ENCODE measurements around the gene SPI1. TPM values are rescaled to one million over a fixed set of nuclear protein-coding genes. Genes with fewer than 3 reads are reported as not detected.
A peak's percentile ranks its signal among the peaks of the same experiment; 100 is the strongest.

Gene SPI1
- total RNA-seq, 2 donors from 2014 or later, result 0.35 to 0.55 TPM

- H3K4me3 Mint-ChIP-seq, result no peak overlapping the region
- peaks cover 16% of the 10 kb centered on the region for H3K4me1 Mint-ChIP-seq (ENCODE audit: low read depth)
- H3K27ac Mint-ChIP-seq, result no peak overlapping the region
- DNase-seq, result no peak
- H3K27me3 Mint-ChIP-seq (ENCODE audit: low read depth), result no peaks in the 10 kb centered on the region
- no peaks in the 10 kb centered on the region for H3K36me3 Mint-ChIP-seq (ENCODE audit: insufficient read depth in 2 of 2)
- no peak for ATAC-seq (replicated peaks in 1 of 2)
- no peaks in the 10 kb centered on the region for H3K9me3 Mint-ChIP-seq
Observed at GRCh38 chr11:47390422-47390760, 12.0 kb upstream of the SPI1 start.

- Mint-ChIP-seq H3K9me3 (no peaks in the 10 kb centered on the region), H3K27me3 (ENCODE audit: low read depth) (no peaks in the 10 kb centered on the region), H3K36me3 (ENCODE audit: insufficient read depth in 2 of 2) (no peaks in the 10 kb centered on the region), H3K4me3 (no peak overlapping the region), H3K4me1 (ENCODE audit: low read depth) (peaks cover 16% of the 10 kb centered on the region), H3K27ac (no peak overlapping the region)
- DNase-seq, result no peak
- ATAC-seq (replicated peaks in 1 of 2), result peak; percentile 20 to 24
Observed at GRCh38 chr11:47389577-47390421, 11.5 kb upstream of the SPI1 start.

GRCh38 chr11:47388697-47389576 lies 10.6 kb upstream of the SPI1 start:
- no peak for ATAC-seq (replicated peaks in 1 of 2)
- Mint-ChIP-seq H3K9me3 (no peaks in the 10 kb centered on the region), H3K4me3 (no peak overlapping the region), H3K27me3 (ENCODE audit: low read depth) (no peaks in the 10 kb centered on the region), H3K4me1 (ENCODE audit: low read depth) (peaks cover 8% of the 10 kb centered on the region), H3K27ac (no peak overlapping the region), H3K36me3 (ENCODE audit: insufficient read depth in 2 of 2) (no peaks in the 10 kb centered on the region)
- DNase-seq, result no peak

- ATAC-seq (replicated peaks in 1 of 2), result no peak
- no peak for DNase-seq
- H3K27ac Mint-ChIP-seq, result no peak overlapping the region
- H3K27me3 Mint-ChIP-seq (ENCODE audit: low read depth), result no peaks in the 10 kb centered on the region
- no peaks in the 10 kb centered on the region for H3K36me3 Mint-ChIP-seq (ENCODE audit: insufficient read depth in 2 of 2)
- H3K4me3 Mint-ChIP-seq, result no peak overlapping the region
- no peaks in the 10 kb centered on the region for H3K9me3 Mint-ChIP-seq
- H3K4me1 Mint-ChIP-seq (ENCODE audit: low read depth), result peaks cover 7% of the 10 kb centered on the region
Observed at GRCh38 chr11:47387944-47388696, 9.8 kb upstream of the SPI1 start.

- Mint-ChIP-seq H3K4me1 (ENCODE audit: low read depth) (peaks cover under 1% of the 10 kb centered on the region), H3K36me3 (ENCODE audit: insufficient read depth in 2 of 2) (no peaks in the 10 kb centered on the region), H3K27me3 (ENCODE audit: low read depth) (no peaks in the 10 kb centered on the region), H3K4me3 (no peak overlapping the region), H3K27ac (no peak overlapping the region), H3K9me3 (no peaks in the 10 kb centered on the region)
- DNase-seq (no peak), ATAC-seq (replicated peaks in 1 of 2) (no peak)
Observed at GRCh38 chr11:47384498-47384897, 6.2 kb upstream of the SPI1 start.

GRCh38 chr11:47383071-47383470 lies 4.7 kb upstream of the SPI1 start:
- no peak for DNase-seq
- Mint-ChIP-seq H3K9me3 (no peaks in the 10 kb centered on the region), H3K4me1 (ENCODE audit: low read depth) (no peaks in the 10 kb centered on the region), H3K27me3 (ENCODE audit: low read depth) (no peaks in the 10 kb centered on the region), H3K4me3 (no peak overlapping the region), H3K36me3 (ENCODE audit: insufficient read depth in 2 of 2) (no peaks in the 10 kb centered on the region), H3K27ac (no peak overlapping the region)
- no peak for ATAC-seq (replicated peaks in 1 of 2)

GRCh38 chr11:47380078-47380477 lies 1.7 kb upstream of the SPI1 start:
- no peaks in the 10 kb centered on the region for H3K36me3 Mint-ChIP-seq (ENCODE audit: insufficient read depth in 2 of 2)
- DNase-seq (no peak), ATAC-seq (replicated peaks in 1 of 2) (no peak)
- no peaks in the 10 kb centered on the region for H3K9me3 Mint-ChIP-seq
- no peak overlapping the region for H3K27ac Mint-ChIP-seq
- no peak overlapping the region for H3K4me3 Mint-ChIP-seq
- no peaks in the 10 kb centered on the region for H3K27me3 Mint-ChIP-seq (ENCODE audit: low read depth)
- H3K4me1 Mint-ChIP-seq (ENCODE audit: low read depth), result no peaks in the 10 kb centered on the region

- H3K27me3 Mint-ChIP-seq (ENCODE audit: low read depth), result no peaks in the 10 kb centered on the region
- no peaks in the 10 kb centered on the region for H3K36me3 Mint-ChIP-seq (ENCODE audit: insufficient read depth in 2 of 2)
- DNase-seq (no peak), ATAC-seq (replicated peaks in 1 of 2) (no peak)
- H3K27ac Mint-ChIP-seq, result no peak overlapping the region
- H3K9me3 Mint-ChIP-seq, result no peaks in the 10 kb centered on the region
- H3K4me1 Mint-ChIP-seq (ENCODE audit: low read depth), result peaks cover 6% of the 10 kb centered on the region
- no peak overlapping the region for H3K4me3 Mint-ChIP-seq
Observed at GRCh38 chr11:47379317-47379716, 970 bp upstream of the SPI1 start.

GRCh38 chr11:47378836-47379170 lies 456 bp upstream of the SPI1 start:
- H3K9me3 Mint-ChIP-seq, result no peaks in the 10 kb centered on the region
- H3K27ac Mint-ChIP-seq, result no peak overlapping the region
- ATAC-seq (replicated peaks in 1 of 2) (no peak), DNase-seq (no peak)
- H3K4me1 Mint-ChIP-seq (ENCODE audit: low read depth), result peaks cover 11% of the 10 kb centered on the region
- H3K4me3 Mint-ChIP-seq, result no peak overlapping the region
- H3K27me3 Mint-ChIP-seq (ENCODE audit: low read depth), result no peaks in the 10 kb centered on the region
- no peaks in the 10 kb centered on the region for H3K36me3 Mint-ChIP-seq (ENCODE audit: insufficient read depth in 2 of 2)

- no peak for ATAC-seq (replicated peaks in 1 of 2)
- no peak for DNase-seq
- no peak overlapping the region for H3K27ac Mint-ChIP-seq
- peaks cover 12% of the 10 kb centered on the region for H3K4me1 Mint-ChIP-seq (ENCODE audit: low read depth)
- no peaks in the 10 kb centered on the region for H3K36me3 Mint-ChIP-seq (ENCODE audit: insufficient read depth in 2 of 2)
- H3K4me3 Mint-ChIP-seq, result no peak overlapping the region
- no peaks in the 10 kb centered on the region for H3K27me3 Mint-ChIP-seq (ENCODE audit: low read depth)
- no peaks in the 10 kb centered on the region for H3K9me3 Mint-ChIP-seq
Observed at GRCh38 chr11:47377571-47378009, 757 bp downstream of the SPI1 start.

- no peaks in the 10 kb centered on the region for H3K36me3 Mint-ChIP-seq (ENCODE audit: insufficient read depth in 2 of 2)
- H3K4me1 Mint-ChIP-seq (ENCODE audit: low read depth), result peaks cover 12% of the 10 kb centered on the region
- no peak overlapping the region for H3K4me3 Mint-ChIP-seq
- DNase-seq, result no peak
- ATAC-seq (replicated peaks in 1 of 2), result no peak
- no peaks in the 10 kb centered on the region for H3K9me3 Mint-ChIP-seq
- H3K27me3 Mint-ChIP-seq (ENCODE audit: low read depth), result no peaks in the 10 kb centered on the region
- no peak overlapping the region for H3K27ac Mint-ChIP-seq
Observed at GRCh38 chr11:47376525-47377371, 1.6 kb downstream of the SPI1 start.

GRCh38 chr11:47376107-47376524 lies 2.2 kb downstream of the SPI1 start:
- H3K4me1 Mint-ChIP-seq (ENCODE audit: low read depth), result peaks cover 12% of the 10 kb centered on the region
- no peak overlapping the region for H3K4me3 Mint-ChIP-seq
- H3K36me3 Mint-ChIP-seq (ENCODE audit: insufficient read depth in 2 of 2), result no peaks in the 10 kb centered on the region
- DNase-seq, result no peak
- no peaks in the 10 kb centered on the region for H3K27me3 Mint-ChIP-seq (ENCODE audit: low read depth)
- no peaks in the 10 kb centered on the region for H3K9me3 Mint-ChIP-seq
- H3K27ac Mint-ChIP-seq, result no peak overlapping the region
- ATAC-seq (replicated peaks in 1 of 2), result no peak
